Activated naive CD4-positive, alpha-beta T cell treated with anti-CD3 and anti-CD28 coated beads, Interleukin-2, amount 50 U/mL, for 72 hours (primary cell): ENCODE measurements around the gene OXCT1. TPM values are rescaled to one million over a fixed set of nuclear protein-coding genes. Genes with fewer than 3 reads are reported as not detected.
A peak's percentile ranks its signal among the peaks of the same experiment; 100 is the strongest.
"Not testable (repeated sequence)": the region's sequence is repeated elsewhere in the genome, so short reads cannot be mapped to it uniquely, and the experiment has no call there.

ENCODE experiments used
- ATAC-seq, 2 donors: fragments of 150-1000 bp; cut with Tn5 transposase; 2 replicates each; pipeline ENCODE4 v1.10.0; 2021; ENCODE audit warnings: mild to moderate bottlenecking in 2 of 2, moderate library complexity in 2 of 2
- DNase-seq, 2 donors: peaks; one replicate each; pipeline ENCODE4 v3.0.0; 2021 to 2022; ENCODE audit warnings: low spot score in 2 of 2
- H3K27ac Mint-ChIP-seq, 2 donors: one replicate each; pipeline ENCODE4 v1.8.0; 2022; ENCODE audit warnings: mild to moderate bottlenecking in 2 of 2, mixed read lengths in 2 of 2
- H3K36me3 Mint-ChIP-seq, 2 donors: one replicate each; pipeline ENCODE4 v1.8.0; 2022; ENCODE audit warnings: mixed read lengths in 2 of 2
- H3K9me3 Mint-ChIP-seq, 2 donors: one replicate each; pipeline ENCODE4 v1.8.0; 2022; ENCODE audit warnings: mixed read lengths in 2 of 2
- total RNA-seq, 2 donors: library from RNA; stranded (reverse); gene quantifications; one replicate each; pipeline ENCODE4 v1.2.3, GENCODE V29; 2022

The OXCT1 gene
- total RNA-seq, 2 donors from 2014 or later, result 74.5 to 85.5 TPM

GRCh38 chr5:41815261-41815660 is 55.0 kb downstream of the OXCT1 start:
- no peak for ATAC-seq
- Mint-ChIP-seq H3K27ac (no peak overlapping the region), H3K36me3 (peaks cover 20 to 22% of the 10 kb centered on the region in 2 donors), H3K9me3 (peaks cover 0 to 9% of the 10 kb centered on the region in 2 donors)
- DNase-seq, result no peak

GRCh38 chr5:41814306-41814705 is 55.9 kb downstream of the OXCT1 start:
- not testable (repeated sequence) for ATAC-seq, DNase-seq, H3K9me3 Mint-ChIP-seq, H3K27ac Mint-ChIP-seq
- peaks cover 15 to 18% of the 10 kb centered on the region in 2 donors for H3K36me3 Mint-ChIP-seq

GRCh38 chr5:41812156-41812555 is 58.1 kb downstream of the OXCT1 start:
- Mint-ChIP-seq H3K36me3 (peaks cover 7 to 22% of the 10 kb centered on the region in 2 donors), H3K9me3 (peaks cover 0 to 9% of the 10 kb centered on the region in 2 donors), H3K27ac (no peak overlapping the region)
- DNase-seq (no peak), ATAC-seq (no peak)

- DNase-seq (no peak), ATAC-seq (peak in 1 of 2 donors; percentile 41)
- Mint-ChIP-seq H3K36me3 (peaks cover 28 to 44% of the 10 kb centered on the region in 2 donors), H3K9me3 (no peaks in the 10 kb centered on the region), H3K27ac (no peak overlapping the region)
These were observed 61.1 kb downstream of the OXCT1 start for GRCh38 chr5:41809128-41809527.

- peaks cover 30 to 49% of the 10 kb centered on the region in 2 donors for H3K36me3 Mint-ChIP-seq
- peak overlapping the region in 1 of 2 donors; percentile 41 for H3K27ac Mint-ChIP-seq
- H3K9me3 Mint-ChIP-seq, result no peaks in the 10 kb centered on the region
- ATAC-seq, result no peak
- no peak for DNase-seq
These were observed 61.9 kb downstream of the OXCT1 start for GRCh38 chr5:41808294-41808693.

- peak overlapping the region in 1 of 2 donors; percentile 7 for H3K27ac Mint-ChIP-seq
- peak; percentile 64 for ATAC-seq
- DNase-seq, result no peak
- H3K36me3 Mint-ChIP-seq, result peaks cover 21 to 25% of the 10 kb centered on the region in 2 donors
- no peaks in the 10 kb centered on the region for H3K9me3 Mint-ChIP-seq
These were observed 72.6 kb downstream of the OXCT1 start for GRCh38 chr5:41797662-41798061.

- H3K36me3 Mint-ChIP-seq, result peaks cover 24 to 29% of the 10 kb centered on the region in 2 donors
These were observed 74.2 kb downstream of the OXCT1 start for GRCh38 chr5:41796061-41796460.

GRCh38 chr5:41795125-41795524 is 75.1 kb downstream of the OXCT1 start:
- ATAC-seq (no peak), DNase-seq (no peak)
- Mint-ChIP-seq H3K36me3 (peaks cover 14 to 27% of the 10 kb centered on the region in 2 donors), H3K27ac (no peak overlapping the region), H3K9me3 (no peaks in the 10 kb centered on the region)

More at GRCh38 chr5:41796061-41796460, 74.2 kb downstream of the OXCT1 start:
- no peaks in the 10 kb centered on the region for H3K9me3 Mint-ChIP-seq
- DNase-seq (no peak), ATAC-seq (no peak)
- no peak overlapping the region for H3K27ac Mint-ChIP-seq

- no peak for ATAC-seq
- Mint-ChIP-seq H3K27ac (no peak overlapping the region), H3K9me3 (no peaks in the 10 kb centered on the region), H3K36me3 (peaks cover 11 to 24% of the 10 kb centered on the region in 2 donors)
- no peak for DNase-seq
These were observed 75.8 kb downstream of the OXCT1 start for GRCh38 chr5:41794471-41794870.

- DNase-seq, result no peak
- no peaks in the 10 kb centered on the region for H3K9me3 Mint-ChIP-seq
- H3K27ac Mint-ChIP-seq, result no peak overlapping the region
- H3K36me3 Mint-ChIP-seq, result peaks cover 11 to 24% of the 10 kb centered on the region in 2 donors
- no peak for ATAC-seq
These were observed 77.0 kb downstream of the OXCT1 start for GRCh38 chr5:41793141-41793770.

- peaks cover 0 to 9% of the 10 kb centered on the region in 2 donors for H3K36me3 Mint-ChIP-seq
- no peaks in the 10 kb centered on the region for H3K9me3 Mint-ChIP-seq
- ATAC-seq, result no peak
- H3K27ac Mint-ChIP-seq, result no peak overlapping the region
- DNase-seq, result no peak
These were observed 80.0 kb downstream of the OXCT1 start for GRCh38 chr5:41790038-41790776.

GRCh38 chr5:41789434-41789833 is 80.8 kb downstream of the OXCT1 start:
- H3K9me3 Mint-ChIP-seq, result no peaks in the 10 kb centered on the region
- no peak for DNase-seq
- peaks cover 3 to 9% of the 10 kb centered on the region in 2 donors for H3K36me3 Mint-ChIP-seq
- H3K27ac Mint-ChIP-seq, result no peak overlapping the region
- ATAC-seq, result no peak

- H3K36me3 Mint-ChIP-seq, result peaks cover 8 to 13% of the 10 kb centered on the region in 2 donors
- DNase-seq, result no peak
- ATAC-seq, result no peak
These were observed 81.3 kb downstream of the OXCT1 start for GRCh38 chr5:41788941-41789368.

GRCh38 chr5:41787265-41787664 is 83.0 kb downstream of the OXCT1 start:
- DNase-seq, result no peak
- H3K9me3 Mint-ChIP-seq, result no peaks in the 10 kb centered on the region
- H3K27ac Mint-ChIP-seq, result no peak overlapping the region
- ATAC-seq, result no peak
- peaks cover 16 to 20% of the 10 kb centered on the region in 2 donors for H3K36me3 Mint-ChIP-seq

More at GRCh38 chr5:41788941-41789368, 81.3 kb downstream of the OXCT1 start:
- Mint-ChIP-seq H3K9me3 (no peaks in the 10 kb centered on the region), H3K27ac (no peak overlapping the region)

GRCh38 chr5:41785061-41785460 is 85.2 kb downstream of the OXCT1 start:
- Mint-ChIP-seq H3K27ac (no peak overlapping the region), H3K36me3 (peaks cover 11 to 30% of the 10 kb centered on the region in 2 donors), H3K9me3 (no peaks in the 10 kb centered on the region)
- DNase-seq (no peak), ATAC-seq (no peak)

GRCh38 chr5:41778410-41778809 is 91.8 kb downstream of the OXCT1 start:
- Mint-ChIP-seq H3K9me3 (no peaks in the 10 kb centered on the region), H3K36me3 (peaks cover 2 to 23% of the 10 kb centered on the region in 2 donors), H3K27ac (no peak overlapping the region)
- ATAC-seq (no peak), DNase-seq (no peak)

- ATAC-seq, result no peak
These were observed 93.8 kb downstream of the OXCT1 start for GRCh38 chr5:41776435-41776834.

More at GRCh38 chr5:41776435-41776834, 93.8 kb downstream of the OXCT1 start:
- Mint-ChIP-seq H3K9me3 (no peaks in the 10 kb centered on the region), H3K27ac (no peak overlapping the region), H3K36me3 (peaks cover 5 to 14% of the 10 kb centered on the region in 2 donors)
- DNase-seq, result no peak
